GM21825 (cell line): ENCODE data around the gene RHO.
"Not testable (repeated sequence)": the region's sequence is repeated elsewhere in the genome, so short reads cannot be mapped to it uniquely, and the experiment has no call there.

Experiments used
- ATAC-seq: cut with Tn5 transposase; IDR thresholded peaks from one replicate; pipeline ENCODE4 v1.9.1; 2021; ENCODE audit warnings: mild to moderate bottlenecking, moderate library complexity; ENCODE audit not compliant: unreplicated experiment

Gene RHO

GRCh38 chr3:129528589-129529100 is at the start of gene RHO:
RHO (plus strand) TSS chr3:129528639; CDS start chr3:129528734, 95 bp downstream.
- no peak for ATAC-seq

GRCh38 chr3:129481225-129481765 is 47.1 kb upstream of the RHO start:
- not testable (repeated sequence) for ATAC-seq

- ATAC-seq, result no peak
Measured at GRCh38 chr3:129481766-129482332, 46.6 kb upstream of the RHO start.

- no peak for ATAC-seq
Measured at GRCh38 chr3:129482721-129483120, 45.7 kb upstream of the RHO start.

GRCh38 chr3:129483870-129484269 is 44.6 kb upstream of the RHO start:
- no peak for ATAC-seq

GRCh38 chr3:129485146-129485545 is 43.3 kb upstream of the RHO start:
- ATAC-seq, result not testable (repeated sequence)

- ATAC-seq, result no peak
Measured at GRCh38 chr3:129485721-129486663, 42.4 kb upstream of the RHO start.

- no peak for ATAC-seq
Measured at GRCh38 chr3:129486664-129487035, 41.8 kb upstream of the RHO start.

- ATAC-seq, result no peak
Measured at GRCh38 chr3:129487183-129487867, 41.1 kb upstream of the RHO start.

GRCh38 chr3:129487868-129488335 is 40.5 kb upstream of the RHO start:
- not testable (repeated sequence) for ATAC-seq

GRCh38 chr3:129489258-129489657 is 39.2 kb upstream of the RHO start:
- not testable (repeated sequence) for ATAC-seq

GRCh38 chr3:129490273-129490675 is 38.2 kb upstream of the RHO start:
- peak; percentile 83 for ATAC-seq

GRCh38 chr3:129491077-129491476 is 37.4 kb upstream of the RHO start:
- ATAC-seq, result not testable (repeated sequence)

GRCh38 chr3:129491794-129492193 is 36.6 kb upstream of the RHO start:
- ATAC-seq, result no peak

GRCh38 chr3:129492691-129493090 is 35.7 kb upstream of the RHO start:
- ATAC-seq, result no peak

GRCh38 chr3:129493206-129493605 is 35.2 kb upstream of the RHO start:
- ATAC-seq, result no peak

GRCh38 chr3:129494499-129494898 is 33.9 kb upstream of the RHO start:
- ATAC-seq, result not testable (repeated sequence)

GRCh38 chr3:129495006-129495639 is 33.3 kb upstream of the RHO start:
- ATAC-seq, result not testable (repeated sequence)

- not testable (repeated sequence) for ATAC-seq
Measured at GRCh38 chr3:129497876-129498275, 30.6 kb upstream of the RHO start.
